Suprapubic skin (tissue), 4 donors: ENCODE measurements around the gene KEL. TPM values are rescaled to one million over a fixed set of nuclear protein-coding genes. Genes with fewer than 3 reads are reported as not detected.

Experiments used
- DNase-seq, 2 donors: peaks; one replicate each; pipeline ENCODE4 v3.0.0-alpha.2; 2019; ENCODE audit warnings: low spot score in 2 of 2
- H3K27ac ChIP-seq: fragments of 200-600 bp; sonication (generic); one replicate; pipeline ENCODE4 v1.5.1; 2019
- H3K27me3 ChIP-seq: fragments of 200-600 bp; sonication (generic); one replicate; pipeline ENCODE4 v1.5.1; 2019
- H3K36me3 ChIP-seq: fragments of 200-600 bp; sonication (generic); one replicate; pipeline ENCODE4 v1.5.1; 2019
- H3K4me1 ChIP-seq: fragments of 200-600 bp; sonication (generic); one replicate; pipeline ENCODE4 v1.5.1; 2019
- H3K4me3 ChIP-seq: fragments of 200-600 bp; sonication (generic); one replicate; pipeline ENCODE4 v1.5.1; 2019; ENCODE audit warnings: mild to moderate bottlenecking
- H3K9me3 ChIP-seq: fragments of 200-600 bp; sonication (generic); one replicate; pipeline ENCODE4 v1.5.1; 2019
- EP300 ChIP-seq: sonication (generic); formaldehyde crosslinking; IDR thresholded peaks from one replicate; pipeline ENCODE4 v1.6.1; 2017; ENCODE audit warnings: antibody characterized with exemption
- POLR2A ChIP-seq, 2 donors: fragments of 450-650 bp; IDR thresholded peaks; one replicate each; pipeline ENCODE4 v1.6.1; 2017; ENCODE audit warnings: antibody characterized with exemption in 2 of 2, mild to moderate bottlenecking in 2 of 2, moderate library complexity in 2 of 2
- POLR2AphosphoS5 ChIP-seq, 3 donors: sonication (generic); formaldehyde crosslinking; IDR thresholded peaks; one replicate each; pipeline ENCODE4 v1.6.1; 2017; ENCODE audit warnings: antibody characterized with exemption in 3 of 3
- WGBS: methylation state at CpG from one replicate; pipeline ENCODE4 v1.1.5; 2018; 5-methylcytosine and 5-hydroxymethylcytosine counted together
- total RNA-seq, 4 donors: library from RNA; depleted of rRNA; stranded (reverse); fragments of >200 nt; gene quantifications; one replicate each; pipeline ENCODE4 v1.1.0, GENCODE V29; 2016
- TF ChIP-seq, protein P1 (sequence below), 2 donors: fragments of 200-600 bp in 1 of 2; fragments of 450-650 bp in 1 of 2; sonication (generic) in 1 of 2; IDR thresholded peaks; one replicate each; pipeline ENCODE4 v1.5.1; 2016 to 2019; ENCODE audit warnings: antibody characterized with exemption in 2 of 2, mild to moderate bottlenecking in 1 of 2, moderate library complexity in 1 of 2

KEL gene
- total RNA-seq, 4 donors from 2014 or later, result 0.32 TPM; not detected in 3

GRCh38 chr7:142968229-142968628, 6.1 kb upstream of the KEL start:
- H3K9me3 ChIP-seq, result no peaks in the 10 kb centered on the region
- TF ChIP-seq EP300 (no peak), POLR2A (IDR thresholded peaks at IDR 0.05) (no peak), POLR2AphosphoS5 (IDR thresholded peaks at IDR 0.05) (no peak)
- TF ChIP-seq, protein P1, sequence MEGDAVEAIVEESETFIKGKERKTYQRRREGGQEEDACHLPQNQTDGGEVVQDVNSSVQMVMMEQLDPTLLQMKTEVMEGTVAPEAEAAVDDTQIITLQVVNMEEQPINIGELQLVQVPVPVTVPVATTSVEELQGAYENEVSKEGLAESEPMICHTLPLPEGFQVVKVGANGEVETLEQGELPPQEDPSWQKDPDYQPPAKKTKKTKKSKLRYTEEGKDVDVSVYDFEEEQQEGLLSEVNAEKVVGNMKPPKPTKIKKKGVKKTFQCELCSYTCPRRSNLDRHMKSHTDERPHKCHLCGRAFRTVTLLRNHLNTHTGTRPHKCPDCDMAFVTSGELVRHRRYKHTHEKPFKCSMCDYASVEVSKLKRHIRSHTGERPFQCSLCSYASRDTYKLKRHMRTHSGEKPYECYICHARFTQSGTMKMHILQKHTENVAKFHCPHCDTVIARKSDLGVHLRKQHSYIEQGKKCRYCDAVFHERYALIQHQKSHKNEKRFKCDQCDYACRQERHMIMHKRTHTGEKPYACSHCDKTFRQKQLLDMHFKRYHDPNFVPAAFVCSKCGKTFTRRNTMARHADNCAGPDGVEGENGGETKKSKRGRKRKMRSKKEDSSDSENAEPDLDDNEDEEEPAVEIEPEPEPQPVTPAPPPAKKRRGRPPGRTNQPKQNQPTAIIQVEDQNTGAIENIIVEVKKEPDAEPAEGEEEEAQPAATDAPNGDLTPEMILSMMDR (IDR thresholded peaks at IDR 0.05), result no peak
- peaks cover 2% of the 10 kb centered on the region for H3K27me3 ChIP-seq
- DNase-seq, result no peak
- no peak overlapping the region for H3K4me3 ChIP-seq
- no peaks in the 10 kb centered on the region for H3K36me3 ChIP-seq
- no peaks in the 10 kb centered on the region for H3K4me1 ChIP-seq
- H3K27ac ChIP-seq, result no peak overlapping the region
- 84% methylated on average over 4 of the region's 4 CpGs for WGBS

DNA sequence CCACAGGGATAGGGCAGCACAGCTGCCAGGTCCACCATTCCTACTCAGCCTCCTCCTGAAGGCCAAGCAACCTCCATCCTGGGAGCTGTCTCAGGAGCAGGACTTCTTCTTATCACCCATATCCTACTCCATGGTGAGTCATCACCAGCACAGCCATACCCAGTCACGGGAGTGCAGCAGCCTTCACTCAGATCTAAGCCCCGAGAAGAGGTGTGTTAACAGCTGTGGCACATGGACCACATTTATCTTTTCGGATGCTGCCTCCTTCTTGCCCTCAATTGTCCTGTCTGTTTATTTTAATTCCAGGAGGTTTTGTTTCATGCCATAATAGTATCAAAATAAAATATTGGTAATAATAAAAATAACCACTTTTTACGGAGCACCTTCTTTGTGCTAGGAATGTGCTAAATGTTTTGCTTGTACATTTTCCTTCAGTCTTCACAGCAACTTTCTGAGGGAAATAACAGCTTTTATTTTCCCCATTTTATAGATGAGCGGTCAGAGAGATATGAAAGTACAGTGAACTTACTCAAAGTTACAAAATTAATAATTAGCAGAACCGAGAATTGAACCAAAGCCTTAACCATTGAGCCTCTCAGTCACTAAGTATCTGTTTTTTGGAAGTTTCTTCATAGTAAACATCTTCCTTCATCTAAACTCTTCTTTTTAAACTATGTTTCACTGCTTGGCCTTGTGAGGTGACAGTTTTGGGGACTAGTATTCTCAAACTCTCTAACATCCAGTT, 2.5 kb upstream of the KEL start:
- Histone ChIP-seq H3K9me3 (no peaks in the 10 kb centered on the region), H3K4me1 (no peaks in the 10 kb centered on the region), H3K27ac (no peak overlapping the region), H3K36me3 (no peaks in the 10 kb centered on the region), H3K4me3 (no peak overlapping the region), H3K27me3 (peaks cover 2% of the 10 kb centered on the region)
- 82% methylated on average over 6 of the region's 6 CpGs for WGBS
- TF ChIP-seq POLR2A (IDR thresholded peaks at IDR 0.05), result no peak
- TF ChIP-seq, protein P1 (IDR thresholded peaks at IDR 0.05), result no peak
- TF ChIP-seq EP300, result no peak
- no peak for TF ChIP-seq POLR2AphosphoS5 (IDR thresholded peaks at IDR 0.05)
- DNase-seq, result no peak

DNA sequence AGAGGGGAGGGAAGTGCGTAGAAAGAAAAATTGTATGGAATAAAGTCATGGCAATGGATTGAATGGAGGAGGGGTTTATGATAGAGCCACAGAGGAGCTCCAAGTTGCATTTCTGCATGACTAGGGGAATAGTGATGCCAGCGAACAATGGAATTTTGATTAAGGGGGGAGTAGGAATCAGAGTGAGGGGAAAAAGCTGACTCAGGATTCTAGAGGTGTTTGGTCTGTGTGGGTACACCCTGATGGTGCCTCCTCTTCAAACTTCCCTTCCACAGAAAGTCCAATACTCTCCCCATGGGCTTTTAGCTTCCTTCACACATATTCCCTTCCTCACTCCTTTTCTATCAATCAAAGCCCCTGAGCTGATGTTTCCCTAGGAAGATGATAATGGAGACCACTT, 1.8 kb upstream of the KEL start:
- Histone ChIP-seq H3K4me1 (no peaks in the 10 kb centered on the region), H3K4me3 (no peak overlapping the region), H3K27me3 (peaks cover 2% of the 10 kb centered on the region), H3K27ac (no peak overlapping the region), H3K36me3 (no peaks in the 10 kb centered on the region), H3K9me3 (no peaks in the 10 kb centered on the region)
- no peak for DNase-seq
- 75% methylated on average over 2 of the region's 2 CpGs for WGBS
- TF ChIP-seq POLR2A (IDR thresholded peaks at IDR 0.05), result no peak
- TF ChIP-seq EP300, result no peak
- TF ChIP-seq POLR2AphosphoS5 (IDR thresholded peaks at IDR 0.05), result no peak
- TF ChIP-seq, protein P1 (IDR thresholded peaks at IDR 0.05), result no peak

GRCh38 chr7:142962991-142963390, 828 bp upstream of the KEL start:
- 38% methylated on average over 1 of the region's 1 CpG for WGBS
- Histone ChIP-seq H3K27me3 (peaks cover 2% of the 10 kb centered on the region), H3K4me1 (no peaks in the 10 kb centered on the region), H3K36me3 (no peaks in the 10 kb centered on the region), H3K27ac (no peak overlapping the region), H3K4me3 (no peak overlapping the region), H3K9me3 (no peaks in the 10 kb centered on the region)
- no peak for TF ChIP-seq POLR2AphosphoS5 (IDR thresholded peaks at IDR 0.05)
- DNase-seq, result no peak

- Histone ChIP-seq H3K27ac (no peak overlapping the region), H3K4me3 (no peak overlapping the region), H3K36me3 (no peaks in the 10 kb centered on the region), H3K9me3 (no peaks in the 10 kb centered on the region), H3K4me1 (no peaks in the 10 kb centered on the region), H3K27me3 (peaks cover 2% of the 10 kb centered on the region)
- WGBS, result 84% methylated on average over 4 of the region's 4 CpGs
- TF ChIP-seq EP300 (no peak), POLR2AphosphoS5 (IDR thresholded peaks at IDR 0.05) (no peak), POLR2A (IDR thresholded peaks at IDR 0.05) (no peak)
- TF ChIP-seq, protein P1 (IDR thresholded peaks at IDR 0.05), result no peak
- DNase-seq, result no peak
Measured at GRCh38 chr7:142961595-142961972, 579 bp downstream of the KEL start.
